ENCODE measurements around the gene LDLRAD2.

DNA sequence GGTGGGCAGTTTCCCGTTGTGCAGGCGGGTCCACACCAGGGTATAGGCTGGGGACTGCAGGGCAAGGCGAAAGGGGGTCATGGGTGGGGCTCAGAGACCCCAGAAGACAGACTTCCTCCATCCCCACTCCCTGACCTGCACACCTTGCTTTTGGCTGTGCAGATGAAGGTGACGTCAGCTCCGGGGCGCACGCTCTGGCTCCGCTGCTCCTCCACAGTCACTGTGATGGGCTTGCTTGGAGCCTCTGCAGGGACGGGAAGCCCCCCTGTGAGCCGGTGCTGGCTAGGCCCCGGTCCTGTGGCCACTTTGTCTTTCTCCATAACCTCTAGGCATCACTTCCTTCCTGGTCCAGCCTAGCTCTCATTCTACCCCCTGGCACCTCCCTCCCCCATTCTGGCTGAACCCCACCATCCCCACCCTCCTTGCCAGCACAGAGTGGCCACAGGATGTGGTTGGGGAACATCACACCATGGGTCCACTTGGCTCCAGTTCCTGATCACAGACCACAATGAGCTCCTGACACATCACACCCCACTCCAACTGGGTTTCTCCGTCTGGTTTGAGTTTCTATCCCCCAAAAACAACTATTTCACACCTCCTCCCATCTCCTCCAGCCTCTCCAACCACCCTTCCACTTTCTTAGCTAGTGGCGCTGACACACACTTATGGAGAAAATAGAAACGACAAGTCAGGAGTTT is 45.2 kb downstream of the LDLRAD2 start:
- TF ChIP-seq, protein P1, sequence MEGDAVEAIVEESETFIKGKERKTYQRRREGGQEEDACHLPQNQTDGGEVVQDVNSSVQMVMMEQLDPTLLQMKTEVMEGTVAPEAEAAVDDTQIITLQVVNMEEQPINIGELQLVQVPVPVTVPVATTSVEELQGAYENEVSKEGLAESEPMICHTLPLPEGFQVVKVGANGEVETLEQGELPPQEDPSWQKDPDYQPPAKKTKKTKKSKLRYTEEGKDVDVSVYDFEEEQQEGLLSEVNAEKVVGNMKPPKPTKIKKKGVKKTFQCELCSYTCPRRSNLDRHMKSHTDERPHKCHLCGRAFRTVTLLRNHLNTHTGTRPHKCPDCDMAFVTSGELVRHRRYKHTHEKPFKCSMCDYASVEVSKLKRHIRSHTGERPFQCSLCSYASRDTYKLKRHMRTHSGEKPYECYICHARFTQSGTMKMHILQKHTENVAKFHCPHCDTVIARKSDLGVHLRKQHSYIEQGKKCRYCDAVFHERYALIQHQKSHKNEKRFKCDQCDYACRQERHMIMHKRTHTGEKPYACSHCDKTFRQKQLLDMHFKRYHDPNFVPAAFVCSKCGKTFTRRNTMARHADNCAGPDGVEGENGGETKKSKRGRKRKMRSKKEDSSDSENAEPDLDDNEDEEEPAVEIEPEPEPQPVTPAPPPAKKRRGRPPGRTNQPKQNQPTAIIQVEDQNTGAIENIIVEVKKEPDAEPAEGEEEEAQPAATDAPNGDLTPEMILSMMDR (IDR thresholded peaks at IDR 0.05; ENCODE audit: low read length), result no peak
- no peak for TF ChIP-seq EZH2 (optimal IDR thresholded peaks at IDR 0.05; ENCODE audit: low read depth, low read length)

All from MM.1S (cell line).